Ovary (tissue), 3 donors: Measurements from ENCODE around the gene ATP13A5.

Experiments used
- CTCF ChIP-seq, 3 donors: fragments of 450-650 bp in 2 of 3; fragments of 200-600 bp in 1 of 3; IDR thresholded peaks; one replicate each; pipeline versions ENCODE4 v1.5.1 to v1.8.0; 2016 to 2022; ENCODE audit warnings: antibody characterized with exemption in 3 of 3, mild to moderate bottlenecking in 1 of 3
- POLR2A ChIP-seq: fragments of 450-650 bp; IDR thresholded peaks from one replicate; pipeline ENCODE4 v1.6.1; 2017; ENCODE audit warnings: antibody characterized with exemption, mild to moderate bottlenecking, moderate library complexity
- donor health status: DM: no; HTN: no; CAD: no.

DNA sequence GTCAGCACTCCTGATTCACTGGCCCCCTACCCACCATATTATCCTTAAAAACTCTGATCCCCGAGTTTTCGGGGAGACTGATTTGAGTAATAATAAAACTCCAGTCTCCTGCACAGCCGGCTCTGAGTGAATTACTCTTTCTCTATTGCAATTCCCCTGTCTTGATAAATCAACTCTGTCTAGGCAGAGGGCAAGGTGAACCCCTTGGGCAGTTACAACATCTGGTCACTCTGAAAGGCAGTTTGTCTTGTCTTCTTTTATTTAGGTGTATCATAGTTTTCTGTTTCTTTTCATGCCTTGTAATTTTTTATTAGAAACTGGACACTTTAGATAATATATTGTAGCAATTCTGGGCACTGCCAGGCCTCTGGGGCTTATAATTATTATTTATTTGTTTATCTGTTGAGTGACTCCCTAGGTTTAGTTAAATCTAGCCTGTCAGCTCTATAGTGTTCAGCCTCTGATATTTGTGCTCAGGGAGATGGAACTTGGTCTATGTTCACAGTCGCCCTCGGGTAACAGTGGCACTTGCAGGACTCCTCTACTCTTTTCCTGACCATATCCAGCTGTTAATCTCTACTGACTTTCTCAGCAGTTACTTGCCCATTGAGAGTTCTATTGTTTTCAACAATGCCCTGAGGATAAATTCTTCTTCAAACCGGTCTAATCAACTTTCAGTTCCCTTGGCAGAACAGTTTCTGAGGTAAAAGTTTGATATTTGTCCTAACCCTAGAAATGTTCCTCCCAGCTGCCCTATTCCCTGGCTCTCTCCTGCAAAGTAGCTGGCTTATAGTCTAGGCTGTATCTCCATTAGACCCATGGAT is 153.0 kb downstream of the ATP13A5 start:
- TF ChIP-seq CTCF (IDR thresholded peaks at IDR 0.05) (no peak), POLR2A (no peak)
